Measurements from ENCODE around the gene AMN. TPM values are rescaled to one million over a fixed set of nuclear protein-coding genes. Genes with fewer than 3 reads are reported as not detected.

AMN gene
- total RNA-seq, 3 donors from 2014 or later: 0.16 to 0.88 (median 0.66) TPM

- TF ChIP-seq POLR2A (IDR thresholded peaks at IDR 0.05): no peak
- no peak for TF ChIP-seq POLR2AphosphoS5 (IDR thresholded peaks at IDR 0.05)
- Histone ChIP-seq H3K36me3 (no peaks in the 10 kb centered on the region), H3K4me3 (no peak overlapping the region), H3K27ac (no peak overlapping the region), H3K27me3 (no peaks in the 10 kb centered on the region), H3K4me1 (no peaks in the 10 kb centered on the region), H3K9me3 (no peaks in the 10 kb centered on the region)
- intact Hi-C loops (cut with DNase I; ENCODE audit: low total_unique reads): no loop called here
- DNase-seq (ENCODE audit: low spot score in 2 of 2): no peak
Measured at GRCh38 chr14:102878174-102878969, 44.1 kb upstream of the AMN start.

- Histone ChIP-seq H3K27ac (no peak overlapping the region), H3K27me3 (no peaks in the 10 kb centered on the region), H3K36me3 (no peaks in the 10 kb centered on the region), H3K9me3 (no peaks in the 10 kb centered on the region), H3K4me3 (no peak overlapping the region), H3K4me1 (no peaks in the 10 kb centered on the region)
- no peak for DNase-seq (ENCODE audit: low spot score in 2 of 2)
- TF ChIP-seq POLR2A (IDR thresholded peaks at IDR 0.05) (no peak), CTCF (IDR thresholded peaks at IDR 0.05) (no peak), POLR2AphosphoS5 (IDR thresholded peaks at IDR 0.05) (no peak)
- intact Hi-C loops (cut with DNase I; ENCODE audit: low total_unique reads): no loop called here
Measured at GRCh38 chr14:102878970-102879460, 43.4 kb upstream of the AMN start.

- Histone ChIP-seq H3K4me1 (no peaks in the 10 kb centered on the region), H3K4me3 (no peak overlapping the region), H3K9me3 (no peaks in the 10 kb centered on the region), H3K27me3 (no peaks in the 10 kb centered on the region), H3K36me3 (no peaks in the 10 kb centered on the region), H3K27ac (no peak overlapping the region)
- no peak for TF ChIP-seq CTCF (IDR thresholded peaks at IDR 0.05)
- no peak for TF ChIP-seq POLR2A (IDR thresholded peaks at IDR 0.05)
- TF ChIP-seq POLR2AphosphoS5 (IDR thresholded peaks at IDR 0.05): no peak
- intact Hi-C loops (cut with DNase I; ENCODE audit: low total_unique reads): no loop called here
- DNase-seq (ENCODE audit: low spot score in 2 of 2): no peak
Measured at GRCh38 chr14:102882226-102882906, 40.1 kb upstream of the AMN start.

- no peaks in the 10 kb centered on the region for H3K4me1 ChIP-seq
- no peaks in the 10 kb centered on the region for H3K36me3 ChIP-seq
- no peaks in the 10 kb centered on the region for H3K27me3 ChIP-seq
- H3K9me3 ChIP-seq: no peaks in the 10 kb centered on the region
- TF ChIP-seq CTCF (IDR thresholded peaks at IDR 0.05) (no peak), POLR2A (IDR thresholded peaks at IDR 0.05) (no peak), POLR2AphosphoS5 (IDR thresholded peaks at IDR 0.05) (no peak)
- H3K27ac ChIP-seq: no peak overlapping the region
- DNase-seq (ENCODE audit: low spot score in 2 of 2): no peak
- no peak overlapping the region for H3K4me3 ChIP-seq
- intact Hi-C loops (cut with DNase I; ENCODE audit: low total_unique reads): no loop called here
Measured at GRCh38 chr14:102883089-102883541, 39.3 kb upstream of the AMN start.

- Histone ChIP-seq H3K9me3 (no peaks in the 10 kb centered on the region), H3K4me1 (no peaks in the 10 kb centered on the region), H3K27ac (no peak overlapping the region), H3K4me3 (no peak overlapping the region), H3K36me3 (no peaks in the 10 kb centered on the region), H3K27me3 (no peaks in the 10 kb centered on the region)
- TF ChIP-seq POLR2AphosphoS5 (IDR thresholded peaks at IDR 0.05) (no peak), POLR2A (IDR thresholded peaks at IDR 0.05) (no peak), CTCF (IDR thresholded peaks at IDR 0.05) (no peak)
- intact Hi-C loops (cut with DNase I; ENCODE audit: low total_unique reads): no loop called here
- no peak for DNase-seq (ENCODE audit: low spot score in 2 of 2)
Measured at GRCh38 chr14:102883554-102883953, 38.9 kb upstream of the AMN start.

All from breast epithelium (tissue), 4 donors.